BJ (cell line): ENCODE measurements around the gene IL4R. TPM values are rescaled to one million over a fixed set of nuclear protein-coding genes. Genes with fewer than 3 reads are reported as not detected.

Experiments
- CTCF ChIA-PET: fragments of 350-600 bp; formaldehyde crosslinking; extraction: SDS; loops from one replicate; lab custom pipeline; 2021; ENCODE audit warnings: antibody characterized with exemption, inconsistent platforms; lab: Yijun Ruan, JAX
- POLR2A ChIA-PET: fragments of 300-600 bp; sonication (Branson Sonifier 250); formaldehyde crosslinking; extraction: SDS; loops from one replicate; lab custom pipeline; 2021; ENCODE audit warnings: antibody characterized with exemption; lab: Charles Lee
- DNase-seq: peaks from one replicate; pipeline ENCODE4 v3.0.0-alpha.2; 2011; ENCODE audit warnings: low read depth
- H3K27me3 ChIP-seq: 2 replicates; pipeline ENCODE4 v1.6.0; 2011; ENCODE audit warnings: low read length; ENCODE audit not compliant: control insufficient read depth, insufficient read depth
- H3K36me3 ChIP-seq: 2 replicates; pipeline ENCODE4 v1.5.1; 2011; ENCODE audit warnings: low read length; ENCODE audit not compliant: control insufficient read depth, insufficient read depth
- H3K4me3 ChIP-seq: 2 replicates; pipeline ENCODE4 v1.5.1; 2011; ENCODE audit warnings: low read depth, mild to moderate bottlenecking, control low read depth, low read length
- CTCF ChIP-seq: IDR thresholded peaks from 2 replicates; pipeline ENCODE4 v1.5.1; 2011; ENCODE audit warnings: low read depth, mild to moderate bottlenecking, control low read depth, inconsistent platforms, low read length, moderate library complexity; ENCODE audit not compliant: insufficient read depth
- polyA plus RNA-seq: library from polyadenylated mRNA; depleted of rRNA; stranded (reverse); fragments of >200 nt; gene quantifications from 2 replicates; pipeline ENCODE4 v1.2.3, GENCODE V29; 2011

IL4R gene
- polyA plus RNA-seq, 1 experiment, result 25.4 TPM

DNA sequence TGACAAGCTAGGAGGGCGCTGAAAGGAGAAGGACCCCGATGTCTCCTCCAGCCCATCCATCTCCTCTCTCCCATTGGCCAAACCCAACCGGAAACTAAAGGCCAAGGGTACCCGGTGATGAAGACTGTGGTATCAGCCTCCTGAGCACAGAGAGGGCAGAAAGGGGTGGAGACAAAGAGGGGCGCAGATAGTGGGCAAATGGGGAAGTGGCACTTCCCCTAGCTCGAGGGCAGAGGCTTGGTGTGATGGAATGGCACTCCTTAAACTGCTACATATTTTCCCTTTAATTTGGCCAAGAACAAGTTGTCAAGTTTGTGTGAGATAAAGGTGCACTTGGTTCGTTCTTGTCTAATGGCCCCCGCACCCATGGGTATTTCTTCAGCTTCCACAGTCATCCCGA is 27.8 kb downstream of the IL4R start:
- CTCF ChIA-PET, result interaction anchor here (3.2 kb wide), 1 partner anchor 107 kb away, joined by 10 read pairs; no protein-coding TSS in a partner anchor
- Histone ChIP-seq H3K4me3 (no peak overlapping the region), H3K36me3 (peaks cover 25% of the 10 kb centered on the region), H3K27me3 (no peaks in the 10 kb centered on the region)
- TF ChIP-seq CTCF, result no peak
- POLR2A ChIA-PET, result no interaction called here
- DNase-seq, result no peak

DNA sequence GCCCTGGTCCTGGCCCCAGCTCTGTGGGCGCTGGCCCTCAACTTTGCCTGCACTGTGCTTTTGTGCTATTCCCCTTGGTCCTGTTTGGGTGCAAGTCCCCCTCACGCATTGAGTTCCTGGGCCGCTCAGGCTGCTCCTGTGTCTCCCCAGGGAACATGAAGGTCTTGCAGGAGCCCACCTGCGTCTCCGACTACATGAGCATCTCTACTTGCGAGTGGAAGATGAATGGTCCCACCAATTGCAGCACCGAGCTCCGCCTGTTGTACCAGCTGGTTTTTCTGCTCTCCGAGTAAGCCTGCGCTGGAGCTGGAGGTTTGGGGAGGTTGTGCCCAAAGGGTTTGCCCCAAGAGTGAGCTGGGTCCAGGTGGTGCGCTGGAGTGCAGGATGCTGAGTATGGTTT is 28.2 kb downstream of the IL4R start:
- no peak for TF ChIP-seq CTCF
- DNase-seq, result no peak
- ChIA-PET POLR2A (no interaction called here), CTCF (no interaction called here)
- H3K36me3 ChIP-seq, result peaks cover 25% of the 10 kb centered on the region
- no peak overlapping the region for H3K4me3 ChIP-seq
- no peaks in the 10 kb centered on the region for H3K27me3 ChIP-seq

- ChIA-PET CTCF (interaction anchor here (0.5 kb wide), 1 partner anchor 1494 kb away, joined by 4 read pairs; no protein-coding TSS in a partner anchor), POLR2A (no interaction called here)
- H3K27me3 ChIP-seq, result no peaks in the 10 kb centered on the region
- no peak for TF ChIP-seq CTCF
- no peak for DNase-seq
- peaks cover 32% of the 10 kb centered on the region for H3K36me3 ChIP-seq
- no peak overlapping the region for H3K4me3 ChIP-seq
Observed at GRCh38 chr16:27344721-27345120, 30.9 kb downstream of the IL4R start.

GRCh38 chr16:27345201-27345600 is 31.4 kb downstream of the IL4R start:
- CTCF ChIA-PET, result interaction anchor here (0.8 kb wide), 1 partner anchor 10 kb away, joined by 3 read pairs; no protein-coding TSS in a partner anchor
- no peak for DNase-seq
- TF ChIP-seq CTCF, result no peak

DNA sequence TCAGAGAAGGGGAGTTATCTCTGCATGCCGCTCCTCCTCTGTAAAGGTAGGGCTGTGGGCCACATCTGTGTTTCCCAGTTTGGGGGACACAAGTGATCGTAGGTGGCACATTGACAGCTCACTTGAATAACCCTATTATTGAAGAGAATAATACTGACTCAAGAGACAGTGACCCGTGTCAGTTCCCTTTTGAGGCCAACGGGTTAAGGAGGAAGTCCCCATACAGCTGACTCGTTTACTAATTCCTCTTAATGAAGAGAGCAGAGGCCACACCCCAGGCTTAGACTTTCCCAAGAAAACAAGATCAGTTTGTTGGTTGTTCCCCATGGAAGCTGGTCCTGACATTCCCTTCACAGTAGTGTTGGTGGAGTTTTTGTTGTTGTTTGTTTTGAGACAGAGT is 33.0 kb downstream of the IL4R start:
- Histone ChIP-seq H3K27me3 (no peaks in the 10 kb centered on the region), H3K36me3 (peaks cover 25% of the 10 kb centered on the region), H3K4me3 (no peak overlapping the region)
- no peak for TF ChIP-seq CTCF
- no peak for DNase-seq
- POLR2A ChIA-PET, result no interaction called here
- CTCF ChIA-PET, result interaction anchor here (0.9 kb wide), 1 partner anchor 21 kb away, joined by 3 read pairs; no protein-coding TSS in a partner anchor

More at GRCh38 chr16:27345201-27345600, 31.4 kb downstream of the IL4R start:
- POLR2A ChIA-PET, result no interaction called here
- Histone ChIP-seq H3K36me3 (peaks cover 30% of the 10 kb centered on the region), H3K4me3 (no peak overlapping the region), H3K27me3 (no peaks in the 10 kb centered on the region)
